GM18511 (cell line): ENCODE results near the gene TEAD1.

Experiments used
- ATAC-seq: cut with Tn5 transposase; IDR thresholded peaks from one replicate; pipeline ENCODE4 v1.9.1; 2021; ENCODE audit warnings: mild to moderate bottlenecking, moderate library complexity; ENCODE audit not compliant: unreplicated experiment

The TEAD1 gene

GRCh38 chr11:12922418-12922817 is 248.2 kb downstream of the TEAD1 start:
- no peak for ATAC-seq

DNA sequence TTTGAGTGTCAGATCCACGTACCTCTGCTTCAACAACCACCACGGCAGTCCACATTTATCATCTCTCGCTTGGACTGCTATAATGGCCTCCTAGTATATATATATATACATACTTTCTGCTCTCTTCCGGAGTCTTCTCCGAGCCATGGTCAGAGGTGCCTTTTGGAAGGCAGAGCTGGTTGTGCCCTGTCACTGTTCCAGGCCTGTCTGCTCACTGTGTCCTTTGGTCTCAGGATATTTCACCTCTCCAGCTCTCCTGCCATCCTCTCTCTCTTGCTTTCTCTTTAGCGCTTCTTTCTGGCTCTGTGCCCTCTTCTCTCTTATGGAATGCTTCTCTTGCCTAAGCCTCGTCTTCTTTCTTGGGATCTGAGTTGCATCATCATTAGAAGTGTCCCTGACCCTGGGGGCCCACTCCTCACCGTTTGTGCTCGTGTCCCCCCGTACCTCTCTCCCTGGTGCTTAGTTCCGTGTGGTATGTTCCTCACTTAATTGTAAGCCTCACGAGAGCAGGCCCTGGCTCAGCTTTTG is 248.8 kb downstream of the TEAD1 start:
- ATAC-seq, result no peak

DNA sequence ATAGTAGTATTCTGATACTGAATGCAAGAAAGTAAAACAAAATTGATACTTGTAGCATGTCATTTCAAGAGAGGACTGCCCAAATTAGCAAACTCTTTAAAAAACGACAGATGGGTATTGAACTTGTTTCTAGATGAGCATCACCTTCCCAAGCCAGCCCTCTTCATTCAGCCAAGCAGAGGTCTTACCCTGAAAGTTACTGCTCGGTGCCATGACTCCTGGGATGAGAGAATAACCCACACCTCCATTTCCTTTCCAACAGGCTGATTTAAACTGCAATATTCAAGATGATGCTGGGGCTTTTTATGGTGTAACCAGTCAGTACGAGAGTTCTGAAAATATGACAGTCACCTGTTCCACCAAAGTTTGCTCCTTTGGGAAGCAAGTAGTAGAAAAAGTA is 250.4 kb downstream of the TEAD1 start:
- no peak for ATAC-seq

DNA sequence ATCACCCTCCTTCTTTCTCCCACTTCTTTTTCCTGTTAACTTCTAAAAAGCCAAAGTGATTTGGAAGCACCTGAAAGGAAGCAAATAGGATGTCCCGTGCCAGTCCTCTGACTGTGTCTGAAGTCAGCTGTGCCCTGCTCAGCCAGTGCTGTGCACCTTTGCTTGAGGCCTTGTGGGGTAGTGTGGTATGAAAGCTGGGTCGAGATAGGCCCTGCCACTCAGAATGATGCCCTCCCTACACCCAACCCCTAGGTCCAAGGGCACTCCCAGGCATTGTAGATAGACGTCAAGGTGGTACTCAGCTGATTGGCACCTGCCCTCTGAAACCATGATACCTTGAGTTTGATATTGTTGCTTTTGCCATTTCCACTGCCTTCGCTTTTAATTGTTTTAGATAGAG is 251.3 kb downstream of the TEAD1 start:
- ATAC-seq, result no peak

GRCh38 chr11:12927221-12927620 is 253.0 kb downstream of the TEAD1 start:
- ATAC-seq, result no peak

DNA sequence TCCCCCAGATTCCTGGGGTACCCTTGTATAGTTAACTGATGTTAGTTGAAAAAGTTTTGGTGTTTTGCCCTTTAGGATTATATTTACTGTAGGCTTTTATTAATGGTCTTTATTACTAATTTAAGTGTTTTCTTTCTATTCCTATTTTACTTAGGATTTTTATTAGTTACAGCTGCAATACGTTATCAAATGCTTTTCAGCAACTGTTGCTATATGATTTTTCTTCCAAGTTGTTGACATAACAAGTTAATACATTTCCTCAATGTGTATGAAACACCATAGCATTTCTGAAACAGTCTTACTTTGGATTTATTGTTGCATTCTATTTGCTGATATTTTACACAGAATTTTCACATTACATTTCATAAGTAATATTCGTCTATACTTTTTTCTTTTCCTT is 253.7 kb downstream of the TEAD1 start:
- no peak for ATAC-seq

GRCh38 chr11:12930850-12931249 is 256.6 kb downstream of the TEAD1 start:
- ATAC-seq, result no peak

DNA sequence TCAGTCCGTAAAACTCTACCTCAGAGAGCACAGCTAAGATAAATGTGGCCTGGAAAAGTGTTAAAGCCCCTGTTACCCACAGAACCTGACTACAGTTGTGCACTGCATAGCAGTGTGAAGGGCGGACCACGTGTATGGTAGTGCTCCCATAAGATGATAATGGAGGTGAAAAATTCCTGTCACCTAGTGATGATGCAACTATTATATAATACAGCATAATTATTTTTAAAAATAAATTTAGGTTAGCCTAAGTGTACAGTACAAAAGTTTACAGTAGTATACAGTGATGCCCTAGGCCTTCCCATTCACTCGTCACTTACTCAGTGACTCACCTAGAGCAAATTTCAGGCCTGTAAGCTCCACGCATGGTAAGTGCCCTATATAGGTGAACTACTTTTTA is 258.3 kb downstream of the TEAD1 start:
- no peak for ATAC-seq

DNA sequence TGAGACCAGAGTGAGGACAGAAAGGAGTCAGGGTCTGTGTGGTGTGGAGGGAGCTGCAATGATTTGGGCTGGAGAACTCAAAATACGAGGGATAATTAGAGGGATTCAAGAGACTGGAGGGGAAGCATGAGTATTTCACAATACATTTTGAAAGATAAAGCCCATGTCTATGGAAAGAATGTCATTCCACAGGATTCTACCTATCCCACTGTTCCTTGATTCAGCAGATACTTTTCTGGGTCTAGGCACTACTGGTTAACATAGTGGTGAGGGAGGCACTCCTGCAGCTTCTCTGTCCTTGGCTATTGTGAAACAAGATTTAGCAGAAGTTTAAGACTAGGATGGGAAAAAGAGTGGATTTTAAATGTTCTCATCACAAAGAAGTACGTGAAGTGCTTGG is 262.0 kb downstream of the TEAD1 start:
- ATAC-seq, result no peak

GRCh38 chr11:12938590-12939247 is 264.5 kb downstream of the TEAD1 start:
- ATAC-seq, result no peak

DNA sequence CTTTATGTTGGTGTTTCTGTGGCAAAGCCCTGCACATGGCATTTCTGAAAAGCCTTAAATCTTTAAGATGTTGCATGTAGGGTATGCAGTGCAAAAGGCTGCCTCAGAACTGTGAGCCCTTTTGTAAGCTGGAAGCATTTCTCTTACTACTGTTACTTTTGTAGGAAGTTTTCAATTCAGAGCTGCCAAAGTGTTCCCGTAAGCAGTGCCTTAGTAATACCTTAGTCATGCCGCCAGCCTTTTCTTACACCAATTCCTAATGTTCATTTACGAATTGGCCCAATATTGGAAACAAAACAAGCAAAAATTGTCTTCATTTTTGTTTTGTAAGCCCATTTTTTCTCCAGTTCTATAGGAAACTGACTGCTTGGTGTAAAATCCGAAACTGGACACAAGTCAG is 267.4 kb downstream of the TEAD1 start:
- ATAC-seq, result no peak

GRCh38 chr11:12942157-12942556 is 267.9 kb downstream of the TEAD1 start:
- ATAC-seq, result no peak

GRCh38 chr11:12943311-12943710 is 269.1 kb downstream of the TEAD1 start:
- no peak for ATAC-seq

DNA sequence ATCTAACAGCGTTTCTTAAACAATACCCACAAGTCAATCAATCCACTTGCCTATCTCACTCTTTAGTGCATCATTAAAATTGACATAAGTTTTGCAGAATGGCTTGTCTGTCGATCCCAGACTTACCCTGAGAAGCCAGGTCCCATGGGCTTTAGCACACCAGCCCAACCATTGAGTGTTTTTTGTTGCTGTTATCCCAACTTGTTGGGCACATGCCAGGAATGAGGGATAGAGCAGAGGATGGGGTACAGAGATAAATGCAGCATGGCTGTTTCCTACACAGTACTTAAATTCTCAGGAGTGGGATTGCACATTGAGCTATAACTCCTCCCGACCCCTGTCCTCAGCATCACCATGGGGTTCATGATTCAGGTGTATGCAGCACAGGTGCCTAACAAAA is 270.7 kb downstream of the TEAD1 start:
- no peak for ATAC-seq

DNA sequence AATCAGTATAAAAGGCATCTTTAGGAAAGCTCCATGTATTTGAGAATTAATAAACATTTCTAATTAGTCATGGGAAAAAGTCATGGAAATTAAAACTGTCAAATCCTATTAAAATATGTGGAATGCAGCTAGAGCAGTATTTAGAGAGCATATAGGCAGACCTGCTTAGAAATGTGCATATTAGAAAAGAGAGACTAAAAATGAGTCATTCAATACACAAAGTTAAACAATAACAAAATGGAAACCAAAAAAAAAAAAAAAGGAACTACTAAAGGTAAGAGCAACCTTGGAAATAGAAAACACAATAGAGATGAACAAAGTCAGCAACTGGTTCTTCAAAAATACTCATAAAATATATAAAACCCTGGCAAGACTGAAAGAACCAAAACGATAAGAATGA is 275.2 kb downstream of the TEAD1 start:
- ATAC-seq, result no peak

GRCh38 chr11:12950670-12951069 is 276.4 kb downstream of the TEAD1 start:
- no peak for ATAC-seq

- ATAC-seq, result no peak
Measured at GRCh38 chr11:12951376-12951775, 277.2 kb downstream of the TEAD1 start.

- no peak for ATAC-seq
Measured at GRCh38 chr11:12952094-12952493, 277.9 kb downstream of the TEAD1 start.

GRCh38 chr11:12958986-12959385 is 284.8 kb downstream of the TEAD1 start:
- ATAC-seq, result no peak

- ATAC-seq, result no peak
Measured at GRCh38 chr11:12961615-12962014, 287.4 kb downstream of the TEAD1 start.

- no peak for ATAC-seq
Measured at GRCh38 chr11:12962306-12962705, 288.1 kb downstream of the TEAD1 start.

DNA sequence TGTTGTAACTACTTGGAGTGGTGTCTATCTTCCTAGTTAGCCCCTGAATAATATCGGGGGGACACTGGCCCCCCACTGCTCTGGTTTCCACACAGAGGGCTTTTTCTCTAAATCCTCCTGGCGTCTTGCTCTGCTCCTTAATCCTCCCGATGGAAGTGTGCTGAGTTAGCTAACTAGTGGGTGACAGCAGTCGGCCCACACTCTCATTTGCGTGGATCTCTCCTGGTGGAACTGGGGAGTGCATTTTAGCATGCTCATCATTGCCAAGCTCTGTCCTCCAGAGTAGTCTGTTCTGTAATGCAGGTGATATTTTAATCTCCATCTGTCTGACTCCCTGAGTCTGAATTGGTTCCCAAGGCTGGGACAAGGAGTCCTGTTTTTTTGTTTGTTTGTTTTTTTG is 288.8 kb downstream of the TEAD1 start:
- no peak for ATAC-seq
